Stimulated activated CD8-positive, alpha-beta memory T cell treated with anti-CD3 and anti-CD28 coated beads, Interleukin-4, amount 100 ng/mL, for 48 hours (primary cell): Measurements from ENCODE around the gene SPX.

Source experiments
- DNase-seq: peaks from one replicate; pipeline ENCODE4 v3.0.0-alpha.2; 2020

SPX gene

DNA sequence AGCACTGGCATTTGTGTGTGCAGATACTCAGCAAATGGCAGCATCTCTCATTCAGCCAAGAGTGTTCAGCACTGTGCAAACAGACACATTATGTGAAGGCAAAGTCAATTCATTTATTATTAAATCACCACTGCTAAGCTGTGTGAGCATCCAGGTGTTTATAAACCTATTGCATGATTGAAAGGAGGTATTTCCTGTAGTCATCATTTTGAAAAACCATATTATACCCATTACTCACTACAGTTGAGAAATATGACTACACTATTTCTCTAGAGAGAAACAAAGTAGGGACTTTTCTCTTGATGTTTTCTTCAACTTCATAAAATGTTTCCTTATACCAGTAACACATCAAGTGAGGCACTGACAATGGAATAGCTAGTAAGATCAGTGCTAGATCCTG lies 13.7 kb downstream of the SPX start:
- DNase-seq: no peak

DNA sequence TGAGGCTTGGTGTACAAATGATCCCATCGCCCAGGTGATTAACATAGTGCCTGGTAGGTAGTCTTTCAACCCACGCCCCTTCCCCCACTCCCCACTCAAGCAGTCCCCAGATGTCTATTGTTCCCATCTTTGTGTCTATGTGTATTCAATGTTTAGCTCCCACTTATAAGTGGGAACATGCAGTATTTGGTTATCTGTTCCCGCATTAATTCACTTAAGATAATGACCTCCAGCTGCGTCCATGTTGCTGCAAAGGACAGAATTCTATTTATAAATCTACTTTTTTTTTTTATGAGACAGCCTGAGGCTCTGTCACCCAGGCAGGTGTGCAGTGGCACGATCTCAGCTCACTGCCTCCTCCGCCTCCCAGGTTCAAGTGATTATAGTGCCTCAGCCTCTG lies 15.7 kb downstream of the SPX start:
- DNase-seq: no peak

DNA sequence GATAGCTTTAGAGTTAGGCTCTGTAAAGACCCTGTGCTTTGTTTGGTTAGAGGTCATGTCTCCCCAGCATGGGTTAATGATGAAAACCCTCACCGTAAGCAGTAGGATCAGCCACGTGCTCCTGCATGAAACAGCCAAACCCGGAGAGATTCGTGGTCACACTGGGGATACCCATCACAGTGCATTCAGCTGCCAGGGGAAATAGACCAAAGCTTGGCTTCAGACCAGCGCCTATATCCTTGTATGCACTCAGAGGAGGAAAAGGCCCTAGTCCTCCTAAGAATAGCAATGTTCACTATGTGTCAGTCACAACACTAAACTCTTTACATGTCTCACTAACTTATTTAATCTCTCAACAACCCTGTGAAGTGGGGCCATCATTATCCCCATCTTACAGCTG lies 16.3 kb downstream of the SPX start:
- no peak for DNase-seq

DNA sequence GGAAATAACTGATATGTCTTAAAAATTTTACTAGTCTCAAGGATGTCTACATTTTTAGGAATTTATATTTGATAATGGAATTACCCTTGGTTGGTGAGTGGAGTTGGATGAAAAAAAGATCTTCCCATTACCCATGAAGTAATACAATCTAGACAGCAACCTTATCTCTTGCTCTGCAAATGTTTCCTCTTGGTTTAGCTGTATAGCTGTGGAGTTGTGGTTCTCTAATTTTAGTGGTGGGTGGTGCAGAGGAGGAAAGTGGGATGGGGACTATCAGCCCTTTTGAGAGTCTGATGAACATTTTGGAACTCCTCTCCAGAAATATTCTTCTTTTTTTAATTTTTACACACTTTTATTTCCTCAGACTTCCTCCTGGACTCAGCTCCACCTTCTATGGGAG lies 17.1 kb downstream of the SPX start:
- DNase-seq: no peak

DNA sequence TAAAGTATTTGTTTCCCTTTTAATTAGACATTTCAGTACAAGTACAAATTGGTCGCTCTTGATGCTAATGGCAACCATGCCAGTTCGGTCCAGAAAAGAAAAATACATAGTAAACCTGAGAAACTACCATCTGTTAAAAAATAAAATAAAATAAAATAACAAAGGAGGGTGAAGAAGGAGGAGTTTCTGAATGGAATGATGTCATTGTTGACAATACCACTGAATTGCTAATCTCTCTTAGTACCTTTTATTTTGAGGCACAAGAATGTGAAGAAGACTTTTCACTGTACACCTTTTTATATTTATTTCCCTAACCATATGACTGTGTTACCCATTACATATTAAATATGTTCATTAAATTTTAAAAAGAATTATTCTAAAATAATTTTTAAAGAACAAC lies 19.5 kb downstream of the SPX start:
- DNase-seq: no peak

DNA sequence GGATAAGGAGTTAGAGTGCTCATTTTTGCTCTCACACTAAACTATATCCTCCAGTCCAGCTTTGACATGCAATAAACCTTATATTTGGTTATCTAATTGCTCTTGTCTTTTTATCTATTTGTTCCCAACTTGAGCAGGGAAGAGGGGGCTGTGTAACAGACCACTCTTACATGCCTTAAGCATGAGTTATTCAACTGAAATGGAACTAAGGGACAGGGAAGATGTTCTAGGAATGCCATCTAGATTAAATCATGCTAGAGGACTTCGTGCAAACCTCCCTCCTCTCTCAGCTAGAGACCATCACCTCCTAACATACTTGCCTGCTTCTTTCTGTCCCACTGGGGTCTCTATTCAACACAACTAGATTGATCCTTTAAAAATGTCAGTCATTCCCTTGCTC lies 20.6 kb downstream of the SPX start:
- no peak for DNase-seq

DNA sequence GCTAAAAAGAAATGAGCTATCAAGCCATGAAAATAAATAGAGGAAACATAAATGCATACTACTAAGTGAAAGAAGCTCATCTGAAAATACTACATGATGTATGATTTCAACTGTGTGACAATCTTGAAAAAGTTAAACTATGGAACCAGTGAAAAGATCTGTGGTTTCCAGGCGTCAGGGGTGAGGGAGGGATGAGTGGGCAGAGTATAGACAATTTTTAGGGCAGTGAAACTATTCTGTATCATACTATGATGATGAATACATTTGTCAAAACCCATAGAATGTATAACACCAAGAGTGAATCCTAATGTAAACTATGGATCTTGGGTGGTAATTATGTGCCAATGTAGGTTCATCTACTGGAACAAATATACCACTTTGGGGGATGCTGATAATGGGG lies 21.3 kb downstream of the SPX start:
- no peak for DNase-seq

DNA sequence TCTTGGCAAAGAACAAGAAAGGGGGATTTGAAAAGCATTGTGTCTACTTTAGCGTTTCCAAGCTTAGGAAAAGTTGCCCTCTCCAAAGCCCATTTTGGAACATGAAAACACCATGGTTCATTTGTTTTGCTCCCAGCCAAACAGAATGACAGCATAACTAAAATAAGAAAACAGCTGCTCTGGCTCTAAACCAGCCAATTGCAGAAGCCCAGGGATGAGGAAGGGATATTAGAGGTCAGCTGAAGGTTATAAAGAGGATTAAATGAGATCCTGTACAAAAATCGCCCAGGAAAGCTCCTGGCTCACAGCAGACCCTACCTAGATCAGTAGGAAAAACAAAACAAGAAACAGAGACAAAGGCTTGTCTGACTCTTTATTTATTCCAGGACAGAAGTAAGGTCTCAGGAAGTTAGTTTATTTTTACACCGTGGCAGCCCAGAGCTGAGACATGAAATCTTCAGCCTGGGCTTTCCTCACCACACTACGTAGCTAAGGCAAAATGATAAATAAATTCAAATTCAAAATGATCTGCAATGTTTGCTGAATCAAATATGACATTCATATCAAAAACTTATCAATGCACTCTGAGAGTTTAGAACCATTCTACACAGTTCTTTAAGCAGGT lies 25.9 kb downstream of the SPX start:
- no peak for DNase-seq

DNA sequence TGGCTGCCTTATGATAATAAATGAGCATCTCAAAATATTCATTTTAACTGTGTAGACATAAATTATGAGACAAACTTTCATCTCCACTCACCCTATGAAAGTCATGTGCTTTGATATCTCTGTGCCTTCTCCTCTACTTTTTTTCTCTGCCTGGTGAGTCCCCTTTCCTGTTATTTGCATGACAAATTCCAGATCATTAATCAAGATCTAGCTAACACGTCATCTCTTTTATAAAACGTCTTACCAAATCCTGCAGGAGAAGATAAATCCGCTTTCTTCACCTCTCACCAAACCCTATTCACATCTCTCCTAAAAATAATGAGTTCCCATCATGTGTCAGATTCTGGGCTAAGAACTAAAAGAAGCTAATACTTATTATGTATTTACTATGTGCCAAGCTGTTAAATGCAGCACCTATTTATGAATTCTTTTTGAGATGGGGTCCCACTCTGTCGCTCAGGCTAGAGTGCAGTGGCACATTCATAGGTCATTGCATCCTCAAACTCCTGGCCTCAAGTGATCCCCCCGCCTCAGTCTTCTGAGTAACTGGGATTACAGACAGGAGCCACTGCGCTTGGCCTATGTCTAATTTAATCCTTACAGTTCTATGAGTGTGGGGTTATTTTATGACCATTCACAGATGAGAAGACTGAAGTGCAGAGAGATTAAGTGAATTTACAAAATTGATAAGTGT lies 26.7 kb downstream of the SPX start:
- DNase-seq: no peak

DNA sequence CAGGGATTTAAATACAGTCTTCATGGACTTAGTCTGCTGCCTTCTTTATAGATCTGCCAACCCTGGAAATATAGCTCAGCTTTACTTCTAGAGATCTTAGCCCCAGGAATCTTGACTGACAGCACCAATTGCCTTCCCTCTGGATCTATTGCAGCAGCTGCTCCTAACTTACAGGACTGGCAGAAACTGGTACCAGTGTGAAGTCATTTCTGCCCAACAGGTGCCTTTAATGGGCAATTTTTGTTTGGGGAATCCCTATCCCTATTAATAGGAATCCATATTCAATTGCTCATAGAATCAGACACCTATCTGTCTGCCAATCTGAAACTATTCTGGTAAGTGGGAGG lies 27.2 kb downstream of the SPX start:
- DNase-seq: no peak

DNA sequence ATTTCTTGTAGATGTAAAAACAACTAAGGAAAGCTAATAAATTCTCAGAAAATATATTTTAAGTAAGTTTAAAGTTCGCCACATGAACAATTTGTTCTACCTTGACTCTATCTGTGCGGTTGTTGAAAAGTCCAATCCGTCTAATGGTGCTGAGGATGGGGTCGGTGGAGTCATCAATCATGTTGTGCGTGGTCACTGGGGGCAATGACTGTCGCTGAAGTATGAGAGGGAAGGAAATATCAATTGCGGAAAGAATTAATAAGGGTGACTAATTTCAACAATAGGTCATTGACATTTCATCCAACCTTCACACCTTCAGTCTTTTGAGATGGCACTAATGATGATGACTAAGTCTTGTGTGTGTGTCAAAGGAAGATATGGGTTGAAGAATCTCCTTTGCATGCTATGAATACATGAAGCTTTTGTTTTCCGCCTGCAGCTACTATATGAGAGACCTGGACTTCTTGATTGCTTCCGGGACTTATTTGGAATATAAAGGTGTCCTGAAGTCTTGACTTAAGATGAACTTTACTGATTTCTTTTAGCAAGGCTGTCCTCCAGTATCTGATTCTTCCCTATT lies 32.1 kb downstream of the SPX start:
- DNase-seq: no peak

DNA sequence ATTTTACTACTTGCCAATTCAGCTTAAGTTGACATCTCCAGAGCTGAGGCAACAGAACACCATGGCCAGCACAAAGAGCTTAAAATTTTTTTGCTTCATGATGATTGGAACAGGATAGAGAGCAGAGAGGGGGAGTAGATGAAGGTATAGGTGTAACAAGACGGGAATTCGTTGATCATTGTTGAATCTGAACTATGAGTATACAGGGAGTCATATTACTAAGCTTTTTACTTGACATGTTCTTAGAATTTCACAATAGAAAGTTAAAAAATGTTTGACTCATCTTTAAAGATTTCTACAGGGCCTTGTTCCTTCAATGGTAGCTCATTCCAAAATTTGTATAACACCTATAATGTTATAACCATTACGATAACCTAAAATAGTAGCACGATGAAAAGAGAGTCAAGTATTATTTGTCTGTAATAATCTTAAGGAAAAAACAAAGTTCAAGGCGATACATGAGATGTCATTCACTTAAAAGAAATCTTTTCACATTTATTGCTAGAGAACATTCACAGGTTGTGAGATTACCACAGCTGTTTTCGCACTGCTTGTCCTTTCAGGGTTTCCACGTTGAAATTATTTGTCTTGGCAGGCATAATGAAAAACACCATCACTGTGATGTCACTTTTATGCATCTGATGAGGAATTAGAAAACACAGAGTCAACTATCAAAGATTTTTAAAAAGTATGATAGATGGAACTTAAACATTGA lies 33.9 kb downstream of the SPX start:
- DNase-seq: no peak

DNA sequence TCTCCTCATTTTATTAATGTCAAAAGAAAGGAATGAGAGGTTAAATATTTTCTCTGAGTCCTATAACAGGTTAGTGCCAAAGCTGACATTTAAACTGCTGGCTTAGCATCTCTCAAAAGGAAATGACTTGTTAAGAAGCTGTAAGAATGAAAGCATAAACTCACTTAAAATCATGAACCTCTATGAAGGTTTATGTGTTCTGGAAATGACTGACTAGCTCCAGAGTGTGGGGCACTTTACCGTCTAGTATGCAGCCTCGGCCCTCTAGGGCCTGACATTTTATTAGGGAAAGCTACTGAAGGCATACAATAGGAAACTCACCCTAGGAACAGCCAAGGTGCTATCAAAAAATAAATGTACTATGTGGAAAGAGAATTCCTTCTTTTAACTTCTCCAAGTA lies 35.1 kb downstream of the SPX start:
- DNase-seq: no peak

DNA sequence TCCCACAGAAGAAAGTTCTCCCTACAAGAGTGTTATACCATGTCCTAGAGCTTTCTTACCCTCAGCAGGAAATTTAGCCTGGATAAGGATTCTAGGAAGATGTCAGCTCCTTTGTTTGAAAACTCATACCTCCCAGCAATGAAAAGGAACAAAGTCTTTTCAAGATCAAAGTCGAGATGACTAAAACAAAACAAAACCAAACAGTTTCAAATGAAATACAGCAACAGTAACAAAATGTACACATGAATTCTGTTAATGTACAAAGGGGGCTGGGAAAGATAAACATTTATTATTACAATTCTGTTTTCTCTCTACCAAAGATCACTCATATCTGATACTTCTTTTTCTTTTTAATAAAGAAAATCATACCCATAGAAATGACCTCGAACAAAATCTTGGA lies 36.8 kb downstream of the SPX start:
- no peak for DNase-seq

DNA sequence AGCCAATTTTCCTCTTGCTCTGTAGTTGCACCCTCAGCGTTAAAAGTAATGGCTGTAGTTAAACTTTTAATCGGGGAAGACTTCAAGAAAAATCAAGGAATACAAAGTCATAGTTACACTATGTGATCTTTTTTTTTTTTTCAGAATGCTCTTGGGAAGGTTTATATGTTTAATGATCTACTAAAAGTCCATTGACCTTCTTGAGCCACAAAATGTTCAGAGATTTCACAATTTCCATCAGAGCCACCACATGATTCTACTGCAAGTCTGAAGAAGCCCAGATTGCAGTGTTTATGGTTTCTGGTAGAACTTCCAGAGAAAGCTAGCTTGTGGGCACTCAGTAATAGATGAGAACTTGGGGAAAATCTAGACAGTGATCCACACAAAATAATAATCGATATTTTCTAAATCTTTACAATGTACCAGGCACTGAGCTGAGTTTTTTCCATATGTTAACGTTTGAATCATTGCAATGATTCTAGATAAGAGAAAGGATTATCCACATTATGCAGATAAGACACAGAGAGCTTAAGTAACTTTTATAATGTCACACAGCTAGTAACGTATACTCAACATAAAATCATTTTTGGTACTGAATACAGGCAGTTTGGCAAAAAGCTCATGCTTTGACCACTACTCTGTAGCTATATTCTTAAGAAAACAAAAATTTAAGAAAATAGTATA lies 40.3 kb downstream of the SPX start:
- DNase-seq: no peak

DNA sequence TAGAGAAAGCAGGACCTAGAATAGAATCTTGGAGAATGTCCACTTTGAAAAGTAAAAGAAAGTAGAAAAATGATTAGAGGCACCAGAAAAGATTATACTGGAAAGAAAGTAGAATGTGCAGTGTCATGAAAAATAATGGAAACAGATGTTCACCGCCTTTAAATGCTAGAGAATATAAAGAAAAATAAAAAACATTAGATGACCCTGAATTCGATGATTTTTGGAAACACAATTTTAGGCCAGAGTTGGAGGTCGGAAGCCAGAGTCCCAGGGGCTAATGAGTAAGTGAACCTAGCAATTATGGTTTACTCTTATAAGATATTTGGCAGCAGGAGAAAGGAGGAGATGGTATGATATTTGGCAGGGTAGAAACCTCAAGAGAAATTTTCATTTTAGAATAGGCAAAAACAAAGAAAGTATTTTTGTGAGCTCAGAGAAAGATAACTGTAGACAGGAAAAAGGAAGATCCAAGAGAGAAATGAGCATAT lies 40.9 kb downstream of the SPX start:
- DNase-seq: no peak

DNA sequence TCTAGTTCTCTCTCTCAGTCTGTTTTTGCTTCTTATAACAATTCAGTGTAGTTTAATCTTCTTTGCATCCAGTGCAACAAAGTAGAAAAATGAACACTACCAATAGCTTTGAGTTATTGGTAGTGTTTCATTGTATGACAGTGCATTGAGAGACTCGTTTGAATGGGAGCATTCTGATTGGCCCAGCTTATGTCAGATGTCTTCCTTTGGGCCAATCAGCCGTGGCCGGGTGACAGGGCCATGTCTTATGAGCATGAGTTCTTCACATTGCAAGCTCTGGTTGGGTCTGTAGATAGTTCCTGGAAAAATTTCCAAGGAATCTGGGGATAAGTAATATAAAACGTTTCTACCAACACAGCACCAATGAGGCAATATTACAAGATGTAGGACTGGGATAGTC lies 42.0 kb downstream of the SPX start:
- DNase-seq: no peak

DNA sequence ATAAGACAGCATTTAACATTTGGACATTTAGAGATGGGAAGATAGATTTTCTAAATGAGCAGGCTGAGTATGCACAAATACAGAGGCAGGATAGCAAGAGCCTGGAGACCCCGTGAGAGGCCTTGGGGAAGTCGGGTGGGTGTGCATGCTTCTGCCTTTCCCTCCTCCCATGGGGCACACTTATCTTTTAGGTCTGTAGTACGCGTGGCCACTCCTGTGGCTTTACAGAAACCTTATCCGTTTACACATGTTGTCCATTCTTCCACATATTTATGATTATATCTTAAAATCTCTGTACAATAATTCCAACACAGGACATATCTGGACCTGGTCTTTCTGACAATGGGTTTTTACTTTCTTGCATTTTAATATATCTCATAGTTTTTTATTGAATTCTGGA lies 45.0 kb downstream of the SPX start:
- DNase-seq: no peak

DNA sequence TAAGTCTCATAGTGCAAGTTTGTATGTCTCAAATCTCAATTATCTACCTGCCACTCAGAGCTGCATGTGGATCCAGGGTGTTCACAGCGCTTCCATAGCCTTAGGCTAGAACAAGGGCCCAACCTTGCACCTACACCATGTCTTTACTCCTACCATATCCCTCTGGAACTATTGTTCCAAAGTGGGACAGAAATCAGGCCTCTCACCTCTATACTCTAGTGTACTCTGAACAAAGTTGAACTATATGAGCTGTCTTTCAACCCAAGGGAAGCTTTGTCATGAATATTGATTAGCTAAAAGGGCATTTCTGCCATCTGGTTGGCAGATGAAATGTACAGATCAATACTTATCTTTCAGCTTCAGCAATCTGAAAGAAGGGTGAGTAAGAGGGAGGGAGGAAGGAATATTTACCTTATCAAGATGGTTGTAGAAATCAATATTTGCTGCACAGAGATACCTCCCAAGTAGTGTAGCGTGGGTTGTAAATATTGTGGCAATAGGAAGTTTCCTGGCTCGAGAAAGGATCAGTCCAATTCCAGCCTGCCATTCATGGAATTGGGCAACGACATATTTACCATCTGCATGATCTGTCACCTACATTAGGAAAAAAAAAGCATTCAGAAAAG lies 47.8 kb downstream of the SPX start:
- no peak for DNase-seq

DNA sequence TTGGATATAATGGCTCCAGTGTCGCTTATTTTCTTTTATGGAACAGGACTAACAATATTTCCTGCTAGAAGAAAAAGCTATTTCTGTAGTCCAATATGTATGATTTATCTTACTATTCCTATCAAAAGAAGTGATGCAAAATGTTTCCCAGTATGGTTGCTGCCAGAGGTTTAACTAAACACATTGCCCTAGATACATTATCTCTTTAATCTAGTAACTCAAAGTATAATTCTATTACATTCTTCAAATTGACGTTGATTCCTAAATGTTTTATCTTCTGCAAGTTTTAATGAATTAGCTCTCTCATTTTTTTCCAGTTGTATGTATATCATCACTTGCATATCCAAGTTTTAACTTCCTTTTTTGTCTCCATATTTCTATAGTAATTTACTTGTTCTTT lies 50.3 kb downstream of the SPX start:
- DNase-seq: no peak

DNA sequence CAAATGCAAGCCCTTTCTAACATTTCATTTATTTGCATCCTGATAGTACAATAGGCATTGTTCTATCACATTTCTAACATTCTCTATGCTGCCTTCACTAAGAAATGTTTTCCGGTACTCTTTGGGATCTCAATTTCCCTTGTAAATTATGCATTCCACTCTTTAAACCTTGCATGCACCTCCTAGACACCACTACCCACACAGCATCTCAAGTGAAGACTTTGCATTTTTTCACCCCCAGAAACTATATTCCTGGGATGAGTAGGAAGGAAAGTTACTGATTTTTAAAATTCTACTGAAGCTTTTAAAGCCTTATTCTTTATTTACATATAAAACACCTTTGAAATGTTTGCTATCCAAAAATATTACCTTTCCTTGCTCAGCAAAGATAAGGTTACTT lies 51.4 kb downstream of the SPX start:
- DNase-seq: no peak

DNA sequence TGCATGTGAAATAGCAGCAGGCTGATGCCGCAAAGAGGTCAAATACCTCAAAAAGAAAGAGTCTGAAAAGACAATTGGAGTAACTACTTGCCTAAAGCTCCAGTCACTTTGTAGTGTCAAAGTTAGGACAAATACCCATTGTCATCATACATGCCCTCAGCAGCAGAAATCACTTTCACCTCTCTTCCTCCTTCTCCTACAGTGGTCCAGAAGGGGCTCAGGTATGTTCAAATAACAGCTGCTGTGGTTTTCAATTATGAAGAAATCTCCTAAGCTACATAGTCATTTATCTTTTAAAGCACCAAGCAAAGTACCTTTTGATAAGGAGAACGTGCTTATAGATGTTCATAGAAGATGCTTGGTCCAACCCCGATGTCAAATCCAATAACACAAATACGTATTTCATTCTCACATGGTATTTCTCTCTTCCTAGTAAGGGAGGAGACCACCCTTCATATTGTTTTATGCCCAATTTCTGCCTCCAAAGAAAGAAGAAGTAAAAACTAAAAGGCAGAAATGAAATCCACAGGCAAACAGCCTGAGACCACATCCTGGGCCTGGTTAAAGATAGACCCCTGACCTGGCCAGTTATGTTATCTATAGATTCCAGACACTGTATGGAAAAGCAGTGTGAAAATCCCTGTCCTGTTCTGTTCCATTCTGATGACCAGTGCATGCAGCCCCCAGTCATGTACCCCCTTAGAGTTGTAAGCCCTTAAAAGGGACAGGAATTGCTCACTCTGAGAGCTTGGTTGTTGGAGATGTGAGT lies 54.8 kb downstream of the SPX start:
- no peak for DNase-seq
